Left lobe of liver (tissue), 2 donors: ENCODE measurements around the gene BACH2. TPM values are rescaled to one million over a fixed set of nuclear protein-coding genes. Genes with fewer than 3 reads are reported as not detected.
A peak's percentile ranks its signal among the peaks of the same experiment; 100 is the strongest.
"Not testable (repeated sequence)": the region's sequence is repeated elsewhere in the genome, so short reads cannot be mapped to it uniquely, and the experiment has no call there.

Source experiments
- ATAC-seq: fragments of 200-7000 bp; cut with Tn5 transposase; one replicate; pipeline ENCODE4 v1.9.1; 2020; ENCODE audit warnings: mild to moderate bottlenecking, moderate library complexity
- DNase-seq: peaks from one replicate; pipeline ENCODE4 v3.0.0-alpha.2; 2020; ENCODE audit warnings: low spot score
- total RNA-seq: library from RNA; stranded (reverse); gene quantifications from one replicate; pipeline ENCODE4 v1.2.1, GENCODE V29; 2021
- donor health status: DM: no; HTN: no; CAD: no; lungs with moderate emphysema.
- donor health status: DM: no; HTN: yes; CAD: no.

BACH2 gene
- total RNA-seq, 1 donor from 2014 or later = 3.1 TPM

DNA sequence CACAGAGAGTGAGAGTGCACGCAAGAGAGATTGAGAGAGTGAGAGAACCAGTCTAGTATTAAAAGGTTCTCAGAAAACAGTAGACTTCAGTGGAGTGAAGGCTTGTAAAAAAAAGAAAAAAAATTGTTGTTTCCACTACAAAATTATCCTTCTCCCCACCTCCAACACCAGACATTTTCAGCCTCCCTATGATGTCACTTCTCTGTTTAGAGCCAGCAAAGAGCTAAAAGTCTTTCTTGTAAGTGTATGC lies 77.8 kb downstream of the BACH2 start:
- ATAC-seq = peak; percentile 1

DNA sequence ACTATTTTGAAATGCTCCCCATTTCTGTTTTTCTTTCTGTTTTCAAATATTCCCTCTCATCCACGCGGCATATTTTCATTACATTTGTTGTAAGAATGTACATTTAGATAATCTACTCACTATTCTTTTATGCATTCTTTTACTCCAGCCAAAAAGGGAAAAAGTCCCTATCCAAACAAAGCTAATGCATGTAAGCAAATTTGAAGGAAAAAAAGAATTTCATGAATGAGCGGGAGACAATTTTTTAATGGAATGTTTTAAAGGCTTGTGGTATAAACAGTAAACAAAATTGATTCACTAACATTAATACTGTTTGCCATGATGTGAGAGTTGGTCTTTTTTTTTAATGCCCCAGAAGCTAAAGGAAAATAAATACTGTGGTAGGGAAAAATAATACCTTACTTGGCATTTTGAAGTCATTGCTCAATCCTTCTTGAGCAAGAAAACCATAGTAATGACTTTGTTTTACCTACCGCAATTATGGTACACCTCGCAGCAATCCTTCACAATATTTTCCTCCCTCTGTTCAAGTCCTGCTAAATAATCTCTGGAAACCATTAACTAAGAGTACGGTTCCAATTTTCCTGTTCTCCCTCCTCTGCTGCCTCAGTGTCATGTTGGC lies 79.0 kb downstream of the BACH2 start:
- no peak for DNase-seq
- ATAC-seq = no peak

More for the DNA sequence above, 77.8 kb downstream of the BACH2 start:
- no peak for DNase-seq

DNA sequence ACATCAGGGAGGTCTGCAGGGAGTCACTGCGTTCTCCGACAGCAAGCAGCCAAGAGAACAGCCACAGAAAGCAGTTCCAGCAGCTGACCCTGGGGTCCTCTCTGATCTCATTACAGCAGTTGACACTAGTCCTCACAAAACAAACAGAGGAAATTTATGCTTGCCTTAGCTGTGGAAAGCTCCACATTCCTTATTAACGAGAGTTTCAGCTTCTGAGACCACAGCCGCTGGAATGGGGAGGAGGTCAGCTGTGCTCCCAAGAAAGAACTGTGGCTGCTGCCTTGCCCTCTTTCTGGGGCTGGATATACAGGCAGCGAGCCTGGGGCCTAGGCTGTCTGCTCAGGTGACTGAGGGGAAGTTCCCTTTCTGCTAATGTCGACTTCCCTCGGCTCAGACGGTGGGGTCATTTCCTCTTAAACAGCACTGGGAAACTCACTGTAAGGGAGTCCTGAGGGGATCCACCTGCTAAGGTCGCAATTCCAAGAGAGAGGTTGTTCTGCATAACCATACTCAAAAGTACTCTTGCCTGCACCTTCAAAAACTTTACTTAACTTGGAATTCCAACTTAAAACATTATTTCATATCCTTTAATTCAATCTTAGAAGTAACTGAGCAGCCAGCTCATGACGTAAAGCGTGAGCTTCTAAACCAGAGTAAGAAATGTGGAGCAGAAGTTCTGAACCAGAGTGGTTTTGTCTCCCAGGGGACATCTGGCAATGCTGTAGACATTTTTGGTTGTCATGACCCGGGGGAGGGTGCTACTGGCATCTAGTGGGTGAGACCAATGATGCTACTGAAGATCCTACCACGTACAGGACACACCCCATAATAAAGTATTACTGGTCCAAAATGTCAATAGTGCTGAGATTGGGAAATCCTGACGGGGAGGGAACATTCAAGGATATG lies 80.3 kb downstream of the BACH2 start:
- ATAC-seq (no peak), DNase-seq (no peak)

DNA sequence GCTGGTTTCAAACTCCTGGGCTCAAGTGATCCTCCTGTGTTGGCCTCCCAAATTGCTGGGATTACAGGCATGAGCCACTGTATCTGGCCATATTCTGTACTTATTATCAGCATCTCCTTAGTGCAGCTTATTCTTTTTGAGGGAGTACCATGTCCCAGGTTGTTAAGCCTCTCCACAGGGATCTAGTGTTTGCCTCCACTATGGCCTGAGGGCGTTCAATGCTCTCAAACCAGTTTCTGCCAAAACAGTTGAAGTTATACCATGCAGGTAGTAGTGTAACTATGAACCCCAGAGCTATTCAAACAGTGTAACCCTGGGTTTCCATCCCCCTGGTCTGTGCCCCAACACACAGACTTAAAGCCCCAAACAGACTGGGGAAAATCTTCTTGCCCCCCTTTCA lies 81.7 kb downstream of the BACH2 start:
- ATAC-seq (no peak), DNase-seq (no peak)

DNA sequence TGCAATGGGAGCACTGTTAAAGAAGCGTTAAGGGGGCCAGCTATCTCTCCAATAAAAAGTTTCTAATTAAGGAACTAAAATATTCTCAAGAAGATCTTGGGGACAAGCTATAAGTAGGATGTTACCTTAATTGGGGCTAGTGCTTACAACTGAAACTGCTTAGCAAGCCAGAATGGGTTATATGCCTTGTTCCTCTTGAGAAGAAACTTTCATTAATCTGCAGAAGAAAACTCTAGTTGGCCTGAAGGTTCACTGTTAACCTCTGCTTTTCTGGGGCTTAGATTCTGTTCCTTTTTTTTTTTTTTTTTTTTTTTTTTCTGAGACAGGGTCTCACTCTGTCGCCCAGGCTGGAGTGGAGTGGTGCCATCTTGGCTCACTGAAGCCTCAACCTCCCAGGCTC lies 82.2 kb downstream of the BACH2 start:
- DNase-seq (no peak), ATAC-seq (no peak)

DNA sequence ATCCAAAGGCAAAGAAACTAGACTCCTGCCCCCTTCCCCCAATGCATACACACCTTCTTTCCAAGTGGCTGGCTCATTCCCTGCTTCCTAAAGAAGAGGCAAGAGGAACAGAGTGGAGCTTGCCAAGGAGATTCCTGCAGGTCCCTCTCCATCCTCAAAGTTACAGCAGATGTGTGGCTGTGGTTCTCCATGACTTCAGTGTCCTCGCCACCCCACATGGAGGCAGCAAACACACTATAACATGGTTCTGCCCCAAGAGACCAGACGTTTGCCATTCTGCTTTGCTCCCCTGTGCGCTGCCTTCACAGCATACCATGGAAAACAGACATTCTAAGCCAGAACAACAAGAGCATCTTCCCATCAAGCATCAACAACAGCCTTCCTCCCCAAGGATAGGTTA lies 84.4 kb downstream of the BACH2 start:
- DNase-seq (no peak), ATAC-seq (no peak)

DNA sequence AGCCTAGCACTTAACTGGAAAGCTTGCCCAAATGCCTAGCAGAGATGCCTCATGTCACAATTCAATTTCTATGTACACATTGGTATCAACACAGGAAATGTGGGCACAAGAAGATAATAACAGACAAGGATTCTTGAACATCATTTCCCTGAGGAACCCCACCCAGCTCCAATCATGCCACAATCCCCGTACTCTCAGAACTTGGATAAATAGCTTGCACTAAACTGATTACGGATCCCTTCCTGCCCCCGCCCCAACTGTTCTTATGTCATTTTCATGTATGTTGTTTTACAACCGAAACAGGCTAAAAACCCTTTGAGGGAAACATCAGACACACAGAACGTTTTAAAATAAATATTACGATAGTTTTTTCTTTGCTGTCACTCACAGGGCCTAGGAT lies 87.1 kb downstream of the BACH2 start:
- ATAC-seq (no peak), DNase-seq (no peak)

DNA sequence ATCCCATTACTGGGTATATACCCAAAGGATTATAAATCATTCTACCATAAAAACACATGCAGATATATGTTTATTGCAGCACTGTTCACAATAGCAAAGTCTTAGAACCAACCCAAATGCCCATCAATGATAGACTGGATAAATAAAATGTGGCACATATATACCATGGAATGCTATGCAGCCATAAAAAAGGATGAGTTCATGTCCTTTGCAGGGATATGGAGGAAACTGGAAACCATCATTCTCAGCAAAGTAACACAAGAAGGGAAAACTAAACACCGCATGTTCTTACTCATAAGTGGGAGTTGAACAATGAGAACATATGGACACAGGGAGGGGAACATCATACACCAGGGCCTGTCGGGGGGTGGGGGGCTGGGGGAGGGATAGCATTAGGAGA lies 88.0 kb downstream of the BACH2 start:
- not testable (repeated sequence) for ATAC-seq, DNase-seq

DNA sequence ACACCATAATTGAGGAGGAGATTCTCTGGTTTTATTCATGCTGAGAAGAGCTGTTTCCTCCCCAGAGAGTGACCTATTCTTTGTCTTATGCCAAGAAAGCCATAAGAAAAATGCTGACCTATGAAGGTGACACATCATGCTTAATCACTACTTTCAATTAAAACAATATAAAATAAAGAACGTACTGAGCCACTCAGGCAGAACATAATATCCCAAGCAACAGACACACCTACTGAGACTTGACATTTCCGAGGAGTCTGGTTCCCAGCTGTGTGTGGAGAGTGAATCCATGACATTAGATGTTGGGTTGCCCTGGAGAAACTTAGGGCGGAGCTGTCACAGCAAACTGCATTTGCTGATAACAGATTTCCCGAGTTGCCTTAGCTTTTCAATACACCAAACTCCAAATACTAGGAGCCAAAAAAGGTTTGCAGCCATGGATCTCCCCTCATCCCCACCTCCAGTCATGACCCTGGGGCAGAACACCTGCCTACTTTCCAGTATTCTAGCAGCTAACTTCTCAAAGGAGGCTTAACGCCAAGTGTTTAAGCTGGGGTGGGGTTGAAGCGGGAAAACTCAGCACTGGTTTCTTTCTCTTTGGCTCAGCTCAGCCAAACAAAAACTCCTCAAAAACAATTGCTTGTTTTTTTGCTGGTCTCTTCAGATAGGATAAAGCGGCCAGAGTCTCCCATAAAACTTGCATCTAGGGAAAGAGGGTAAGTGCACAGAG lies 92.2 kb downstream of the BACH2 start:
- DNase-seq (no peak), ATAC-seq (no peak)

DNA sequence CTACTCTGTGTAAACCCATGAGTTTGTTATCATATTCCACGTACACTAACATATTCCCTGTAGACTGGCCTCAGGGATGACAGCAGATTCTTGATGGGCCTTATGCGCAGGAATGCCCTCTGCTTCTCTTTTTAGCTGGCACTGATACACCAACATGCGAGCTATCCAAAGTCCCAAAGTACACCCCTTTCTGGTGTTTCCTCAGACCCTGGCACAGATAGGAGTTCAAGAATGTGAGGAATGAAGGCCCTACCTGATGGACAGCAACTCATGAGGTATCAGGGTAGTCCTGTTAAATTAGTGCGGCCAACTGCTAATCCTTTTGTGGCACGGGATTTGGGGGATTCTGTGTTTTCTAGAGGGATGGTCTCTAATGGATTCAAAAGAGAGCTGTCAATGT lies 93.0 kb downstream of the BACH2 start:
- DNase-seq (peak; percentile 70), ATAC-seq (peak; percentile 97)

DNA sequence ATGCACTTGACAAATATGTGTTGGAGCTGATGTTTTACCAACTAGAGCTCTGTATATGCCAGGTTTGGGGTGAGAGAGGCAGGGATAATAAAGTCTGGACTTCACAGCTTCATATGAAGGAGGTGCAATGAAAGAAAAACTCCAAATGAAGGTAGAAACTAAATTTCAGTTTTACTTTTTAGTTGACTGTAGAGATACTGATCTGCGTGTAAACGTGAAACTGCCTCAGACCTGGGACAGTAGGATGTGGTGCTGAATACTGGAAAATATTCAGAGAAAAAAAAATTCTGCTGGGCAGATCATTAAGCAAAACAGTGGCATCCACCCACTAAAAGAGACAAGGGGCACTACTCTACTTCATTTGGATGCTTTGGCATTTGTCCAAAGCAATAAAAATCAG lies 94.5 kb downstream of the BACH2 start:
- no peak for DNase-seq
- no peak for ATAC-seq

DNA sequence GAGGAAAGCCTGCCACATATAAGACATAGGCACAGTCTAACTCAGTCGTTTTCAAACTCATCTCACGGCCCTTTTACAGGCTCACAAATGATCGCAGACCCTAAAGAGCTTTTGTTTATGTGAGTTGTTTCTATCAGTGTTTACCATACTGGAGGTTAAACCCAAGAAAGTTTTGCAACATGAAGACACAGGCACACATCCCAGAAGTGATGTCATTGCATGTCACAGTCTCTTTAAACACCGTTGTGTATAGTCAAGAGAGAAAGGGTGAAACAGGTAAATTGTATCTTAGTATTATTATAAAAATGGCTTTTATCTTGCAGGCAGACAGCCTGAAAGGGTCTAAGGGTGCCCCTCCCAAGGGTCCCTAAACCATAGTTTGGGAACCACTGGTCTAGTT lies 96.7 kb downstream of the BACH2 start:
- DNase-seq = no peak

DNA sequence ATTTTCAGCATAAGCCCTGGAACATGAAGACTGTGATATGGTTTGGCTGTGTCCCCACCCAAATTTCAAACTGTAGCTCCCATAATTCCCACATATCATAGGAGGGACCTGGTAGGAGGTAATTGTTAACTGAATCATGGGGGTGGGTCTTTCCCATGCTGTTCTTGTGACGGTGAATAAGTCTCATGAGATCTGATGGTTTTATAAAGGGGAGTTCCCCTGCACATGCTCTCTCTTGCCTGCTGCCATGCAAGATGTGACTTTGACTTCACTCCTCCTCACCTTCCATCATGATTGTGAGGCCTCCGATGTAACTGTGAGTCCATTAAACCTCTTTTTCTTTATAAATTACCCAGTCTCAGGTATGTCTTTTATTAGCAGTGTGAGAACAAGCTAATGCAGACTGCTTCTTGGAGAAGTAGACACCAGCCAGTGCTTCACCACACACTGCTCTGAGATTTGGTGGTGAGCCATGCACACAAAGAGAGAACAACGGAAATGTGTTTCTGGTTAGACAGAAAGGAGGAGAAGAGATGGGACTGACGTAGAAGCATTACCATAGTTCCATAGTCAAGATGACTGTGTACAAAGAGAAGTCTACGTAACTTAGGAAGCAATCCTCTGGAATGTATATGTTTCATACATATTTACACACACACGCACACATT lies 97.8 kb downstream of the BACH2 start:
- DNase-seq (no peak), ATAC-seq (no peak)

More for the DNA sequence above, 96.7 kb downstream of the BACH2 start:
- ATAC-seq = peak; percentile 66

DNA sequence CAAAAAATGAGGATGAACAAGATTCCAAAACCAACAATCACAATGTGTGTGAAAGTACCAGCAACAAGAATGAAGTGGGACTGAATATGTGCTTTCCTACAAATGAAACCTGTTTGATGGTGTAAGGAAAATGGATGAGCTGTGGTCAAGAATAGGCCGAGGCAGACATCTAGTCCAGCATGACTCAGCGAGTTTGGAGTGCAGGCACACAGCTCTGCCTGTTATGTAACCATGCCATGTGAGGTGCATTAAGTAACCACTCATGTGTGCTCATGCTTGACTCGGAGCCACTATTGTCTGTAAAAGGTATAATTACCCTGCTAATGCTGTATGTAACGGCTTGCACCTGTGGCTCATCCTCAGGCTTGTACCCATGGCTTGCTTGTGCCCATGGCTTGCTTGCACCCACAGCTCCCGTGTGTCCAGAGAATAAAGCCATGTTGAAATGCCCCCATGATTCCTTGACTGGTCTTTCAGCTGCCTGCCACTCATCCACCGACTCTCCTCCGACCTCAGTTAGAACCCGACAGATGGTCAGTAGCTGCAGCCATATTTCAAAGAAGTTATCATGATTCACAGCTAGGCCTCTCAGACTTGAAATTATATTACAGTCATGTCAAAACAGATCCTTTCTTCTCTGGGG lies 98.7 kb downstream of the BACH2 start:
- DNase-seq (no peak), ATAC-seq (peak; percentile 59)

DNA sequence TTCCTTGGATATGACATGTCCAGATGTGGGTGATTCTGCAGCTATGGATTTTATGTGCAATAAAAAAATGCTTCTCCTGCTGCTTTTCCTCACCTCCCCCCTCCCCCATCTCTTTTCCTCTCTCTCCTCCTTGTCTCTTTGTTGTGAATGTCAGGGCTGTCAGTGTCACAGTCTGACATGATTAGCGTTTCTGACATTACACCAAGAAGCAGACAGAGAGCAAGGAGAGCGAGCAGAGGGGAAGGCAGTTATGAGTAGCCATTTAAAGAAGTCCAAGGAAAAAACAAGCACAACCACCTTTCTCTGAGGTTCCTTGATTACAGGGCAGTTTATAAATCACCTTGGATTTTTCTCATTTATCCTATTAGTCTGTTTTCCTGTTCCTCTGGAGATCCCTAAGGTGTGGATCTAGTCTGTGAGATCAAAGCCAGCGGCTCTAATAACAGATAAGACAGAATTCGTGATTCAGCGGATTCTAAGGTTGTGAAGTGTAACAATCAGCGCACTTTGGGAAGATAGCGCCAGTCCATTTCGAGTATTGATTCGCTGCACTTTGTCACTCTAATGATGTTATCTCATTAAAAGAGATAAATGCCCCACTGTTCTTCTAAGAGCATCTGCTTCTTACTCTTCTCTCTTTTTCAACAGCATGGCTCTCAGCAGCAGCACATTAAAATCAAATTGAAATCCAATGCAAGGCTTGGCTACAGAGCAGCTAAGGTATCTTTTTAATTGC lies 101.4 kb downstream of the BACH2 start:
- DNase-seq (no peak), ATAC-seq (no peak)

DNA sequence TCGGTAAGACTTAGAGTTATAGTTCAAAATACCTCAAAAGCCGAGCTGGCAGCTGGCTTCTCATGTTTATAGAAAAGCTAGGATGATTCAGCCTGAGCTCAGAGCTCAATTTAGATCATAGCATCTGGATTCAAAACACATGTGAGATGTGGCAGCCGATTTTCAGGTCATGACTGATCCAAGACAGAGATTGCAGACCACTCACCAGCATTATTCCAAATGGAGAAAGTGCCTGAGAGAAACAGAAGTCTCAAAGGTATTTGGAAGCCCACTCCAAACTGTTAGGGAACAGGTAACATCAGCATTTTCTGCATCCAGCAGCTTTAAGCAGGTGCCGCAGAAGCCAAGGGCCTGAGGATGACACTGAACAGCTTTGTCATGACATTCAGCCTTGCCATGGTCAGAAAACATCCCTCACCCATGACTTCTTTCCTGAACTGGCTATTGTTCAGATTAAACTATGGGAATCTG lies 102.2 kb downstream of the BACH2 start:
- no peak for DNase-seq
- ATAC-seq = no peak

DNA sequence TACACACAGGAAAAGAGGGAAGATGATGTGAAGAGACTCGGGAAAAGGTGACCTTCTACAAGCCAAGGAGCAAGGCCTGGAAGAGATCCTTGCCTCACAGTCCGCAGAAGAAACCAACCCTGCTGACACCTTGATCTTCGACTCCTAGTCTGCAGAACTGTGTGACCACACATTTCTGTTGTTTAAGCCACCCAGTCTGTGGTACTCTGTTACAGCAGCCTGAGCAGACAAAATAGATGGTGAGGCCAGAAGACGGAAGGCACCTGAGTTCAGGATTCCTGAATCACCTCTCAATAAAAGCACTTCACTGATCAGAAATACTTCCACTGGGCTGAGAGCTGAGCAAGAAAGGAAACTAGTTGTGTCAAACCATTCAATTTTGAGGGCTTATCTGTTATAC lies 103.3 kb downstream of the BACH2 start:
- ATAC-seq (no peak), DNase-seq (no peak)

DNA sequence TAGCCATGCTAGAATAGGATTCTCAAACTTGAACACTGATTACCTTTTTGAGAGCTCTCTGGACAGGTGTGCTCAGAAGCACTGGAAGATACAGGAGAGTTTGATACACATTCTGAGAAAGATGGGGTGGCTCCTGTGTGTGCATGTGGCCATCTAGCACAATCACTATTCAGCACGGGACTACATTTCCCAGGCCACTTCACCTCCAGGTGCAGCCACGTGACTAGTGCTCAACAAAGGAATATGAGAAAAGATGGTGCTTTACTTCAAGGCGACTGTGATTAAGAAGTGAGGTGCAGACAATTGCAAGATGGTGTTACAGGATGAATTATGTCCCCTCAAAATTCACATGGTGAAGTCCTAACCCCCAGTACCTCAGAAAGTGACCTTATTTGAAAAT lies 103.8 kb downstream of the BACH2 start:
- DNase-seq = no peak
- ATAC-seq = no peak

DNA sequence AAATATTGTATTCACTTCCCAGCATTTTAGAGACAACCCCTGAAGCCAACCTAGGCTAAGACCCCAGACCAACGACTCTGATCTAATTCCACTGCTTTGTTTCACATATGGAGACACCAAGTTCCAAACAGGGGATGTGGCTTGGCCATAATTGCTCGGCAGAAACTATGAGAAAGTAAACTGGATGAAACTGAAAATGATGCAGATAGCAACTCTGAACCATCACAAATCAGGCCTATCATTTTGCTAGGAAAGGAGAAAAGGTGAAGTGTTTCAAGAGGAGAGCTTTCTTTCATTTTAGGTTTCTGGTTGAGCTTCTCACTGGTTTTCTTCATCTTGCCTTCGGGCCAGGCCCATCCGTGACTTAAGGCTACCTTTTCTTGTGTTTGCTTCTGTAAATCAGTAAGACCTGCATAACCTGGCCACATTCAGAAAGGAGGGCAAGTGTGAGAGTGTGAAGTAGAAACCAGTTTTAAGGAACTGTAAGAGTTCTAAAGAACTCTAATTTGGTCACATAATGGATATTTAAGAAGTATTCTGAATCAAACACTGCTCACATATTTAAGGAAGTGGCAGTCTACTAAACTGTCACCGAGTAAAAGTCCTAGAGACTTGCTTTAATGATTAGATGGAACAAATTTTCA lies 105.8 kb downstream of the BACH2 start:
- DNase-seq (no peak), ATAC-seq (no peak)

DNA sequence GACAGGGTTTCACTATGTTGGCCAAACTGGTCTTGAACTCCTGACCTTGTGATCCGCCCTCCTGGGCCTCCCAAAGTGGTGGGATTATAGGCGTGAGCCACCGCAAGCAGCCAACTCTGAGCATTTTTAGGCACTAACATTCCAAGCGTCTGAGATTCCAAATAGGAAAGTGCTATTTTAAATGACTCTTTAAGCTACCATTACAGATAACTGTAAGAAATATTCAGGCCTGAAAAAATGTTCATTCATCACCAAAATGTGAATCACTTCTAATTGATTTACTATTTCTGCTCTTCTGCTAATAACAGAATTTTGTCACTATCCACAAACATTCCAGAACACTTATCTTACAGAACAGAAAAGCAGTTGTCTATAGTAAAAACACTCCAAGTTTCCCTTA lies 106.5 kb downstream of the BACH2 start:
- DNase-seq (no peak), ATAC-seq (no peak)
